ENCODE data around the gene FSCN2. TPM values are rescaled to one million over a fixed set of nuclear protein-coding genes. Genes with fewer than 3 reads are reported as not detected.

FSCN2 gene
- total RNA-seq, 1 donor from 2014 or later, result 0.66 TPM

- no peak for DNase-seq (ENCODE audit: low read depth, low spot score)
These were observed 28.1 kb downstream of the FSCN2 start for GRCh38 chr17:81556175-81556691.

- no peak for DNase-seq (ENCODE audit: low read depth, low spot score)
These were observed 28.7 kb downstream of the FSCN2 start for GRCh38 chr17:81556863-81557262.

GRCh38 chr17:81557276-81558114 lies 29.3 kb downstream of the FSCN2 start:
- DNase-seq (ENCODE audit: low read depth, low spot score), result no peak

- no peak for DNase-seq (ENCODE audit: low read depth, low spot score)
These were observed 29.9 kb downstream of the FSCN2 start for GRCh38 chr17:81558115-81558468.

- DNase-seq (ENCODE audit: low read depth, low spot score), result no peak
These were observed 31.0 kb downstream of the FSCN2 start for GRCh38 chr17:81558941-81559806.

- no peak for DNase-seq (ENCODE audit: low read depth, low spot score)
These were observed 33.3 kb downstream of the FSCN2 start for GRCh38 chr17:81561494-81561885.

DNA sequence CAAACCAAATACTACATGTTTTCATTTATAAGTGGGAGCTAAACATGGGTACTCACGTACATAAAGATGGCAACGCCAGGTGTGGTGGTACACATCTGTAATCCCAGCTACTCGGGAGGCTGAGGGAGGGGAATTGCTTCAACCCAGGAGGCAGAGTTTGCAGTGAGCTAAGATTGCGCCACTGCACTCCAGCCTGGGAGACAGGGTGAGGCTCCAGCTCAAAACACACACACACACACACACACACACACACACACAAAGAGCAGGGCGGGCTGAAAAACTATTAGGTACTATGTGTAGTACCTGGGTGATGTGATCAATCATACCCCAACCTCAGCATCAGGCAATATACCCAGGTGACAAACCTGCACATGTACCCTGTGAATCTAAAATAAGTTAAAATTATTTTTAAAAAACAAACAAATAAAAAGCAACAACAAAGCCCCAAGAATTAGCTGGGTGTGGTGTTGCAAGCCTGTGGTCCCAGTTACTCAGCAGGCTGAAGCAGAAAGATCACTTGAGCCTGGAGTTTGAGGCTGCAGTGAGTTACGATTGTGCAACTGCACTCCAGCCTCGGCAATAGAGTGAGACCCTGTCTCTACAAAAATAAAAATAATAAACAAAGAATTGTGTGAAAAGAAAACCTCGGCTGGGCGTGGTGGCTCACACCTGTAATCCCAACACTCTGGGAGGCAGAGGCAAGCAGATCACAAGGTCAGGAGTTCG lies 35.8 kb downstream of the FSCN2 start:
- no peak for DNase-seq (ENCODE audit: low read depth, low spot score)

DNA sequence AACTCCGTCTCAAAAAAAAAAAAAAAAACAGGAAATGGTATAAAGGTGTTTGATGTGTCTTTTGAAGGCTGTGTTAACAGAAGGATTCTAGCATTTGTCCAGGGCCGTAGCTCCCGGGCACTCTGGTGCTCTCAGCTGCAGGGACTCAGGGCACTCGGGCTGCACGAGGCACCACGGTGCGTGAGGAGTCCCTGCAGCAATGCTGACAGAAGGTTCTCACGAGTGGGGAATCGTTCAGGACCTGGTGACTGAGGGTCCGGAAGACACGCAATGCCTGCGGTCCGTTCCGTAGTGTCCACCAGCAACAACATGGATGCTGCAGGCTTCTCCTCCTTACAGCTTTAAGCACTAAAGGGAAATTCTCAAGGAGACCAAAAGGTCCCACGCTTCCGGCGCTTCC lies 36.6 kb downstream of the FSCN2 start:
- DNase-seq (ENCODE audit: low read depth, low spot score), result no peak

DNA sequence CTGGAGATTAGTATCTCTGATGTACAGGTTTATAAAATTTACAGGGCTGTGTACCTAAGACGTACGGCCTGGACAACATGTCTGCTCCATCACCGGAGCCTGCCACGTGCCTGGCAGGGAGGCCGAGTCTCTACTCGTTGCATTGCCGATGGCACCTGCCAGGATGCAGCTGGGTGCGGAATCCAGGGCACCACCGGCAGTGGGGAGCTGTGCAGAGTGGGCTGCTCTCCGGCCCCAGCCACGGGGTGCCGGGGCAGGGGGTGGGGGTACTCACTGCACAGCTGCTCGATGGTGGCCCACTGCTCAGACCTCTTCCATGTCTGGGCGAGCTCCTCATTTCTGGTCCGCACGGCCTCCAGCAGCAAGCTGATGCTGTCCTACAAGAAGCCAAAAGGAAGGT lies 37.1 kb downstream of the FSCN2 start:
- no peak for DNase-seq (ENCODE audit: low read depth, low spot score)

DNA sequence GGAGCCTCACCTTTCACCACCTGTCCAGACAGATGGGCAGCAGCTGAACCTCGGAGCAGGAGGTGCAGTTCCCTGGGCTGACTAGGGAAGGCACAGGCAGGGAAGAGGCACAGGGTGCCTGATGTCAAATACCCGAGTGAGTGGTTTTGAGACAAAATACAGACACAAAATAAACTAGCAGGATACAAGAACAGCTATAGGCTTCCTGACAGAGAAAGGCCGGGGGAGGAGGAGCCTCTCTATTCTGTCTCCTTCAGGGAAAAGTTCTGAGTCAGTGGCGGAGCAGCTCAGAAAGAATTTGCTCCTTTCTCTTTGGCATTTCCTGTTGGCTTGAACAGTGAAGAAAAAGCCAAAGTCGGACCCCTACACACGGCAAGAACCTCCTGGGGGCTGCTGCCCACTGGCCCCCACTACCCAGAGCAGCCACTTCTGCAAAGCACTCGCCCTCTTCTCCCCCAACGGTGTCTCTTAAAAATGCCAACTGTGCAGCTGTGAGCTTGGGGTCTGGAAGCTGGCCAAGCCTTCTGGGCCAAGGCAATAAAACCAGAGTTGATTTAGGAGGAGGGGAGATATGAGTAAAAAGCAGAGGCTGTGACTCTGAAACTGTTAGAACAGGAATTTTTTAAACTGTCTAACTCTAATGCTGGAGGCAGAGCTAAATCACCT lies 38.4 kb downstream of the FSCN2 start:
- peak; percentile 92 for DNase-seq (ENCODE audit: low read depth, low spot score)

DNA sequence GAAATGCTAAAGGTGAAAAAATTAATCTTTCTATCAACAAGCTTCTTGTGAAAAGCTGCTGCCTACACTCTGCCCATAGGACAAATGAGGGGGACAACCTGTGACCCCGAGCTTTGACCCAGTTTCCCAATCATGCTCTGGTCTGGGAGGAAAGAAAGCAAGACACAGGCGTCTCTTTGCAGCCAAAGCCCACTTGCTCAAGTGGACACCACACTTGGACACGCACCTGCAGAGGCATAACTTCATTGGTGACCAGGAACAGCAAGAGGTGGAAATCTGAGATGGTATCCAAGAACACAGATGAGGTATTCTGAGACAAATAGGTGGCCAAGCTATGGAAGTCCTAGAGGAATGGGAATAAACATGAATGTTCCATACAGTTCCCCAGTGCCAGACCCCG lies 39.0 kb downstream of the FSCN2 start:
- no peak for DNase-seq (ENCODE audit: low read depth, low spot score)

DNA sequence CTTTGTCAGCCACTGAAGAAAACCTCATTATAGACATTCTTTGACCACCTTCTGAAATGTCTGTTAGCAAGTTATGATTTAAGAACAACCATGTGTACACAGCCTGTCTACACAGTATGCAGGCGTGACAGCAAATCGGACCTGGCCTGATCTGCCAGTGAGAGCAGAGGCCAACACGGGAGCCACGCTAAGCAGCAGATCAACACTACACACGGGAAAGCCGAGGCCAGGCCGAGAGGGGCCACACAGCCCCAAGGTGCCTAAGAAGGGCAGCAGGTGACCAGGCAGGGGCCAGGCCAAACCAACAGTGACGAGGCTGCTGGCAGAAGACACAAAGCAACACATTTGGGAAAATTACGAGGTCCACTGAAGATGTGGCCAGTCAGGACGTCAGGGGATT lies 40.2 kb downstream of the FSCN2 start:
- no peak for DNase-seq (ENCODE audit: low read depth, low spot score)

DNA sequence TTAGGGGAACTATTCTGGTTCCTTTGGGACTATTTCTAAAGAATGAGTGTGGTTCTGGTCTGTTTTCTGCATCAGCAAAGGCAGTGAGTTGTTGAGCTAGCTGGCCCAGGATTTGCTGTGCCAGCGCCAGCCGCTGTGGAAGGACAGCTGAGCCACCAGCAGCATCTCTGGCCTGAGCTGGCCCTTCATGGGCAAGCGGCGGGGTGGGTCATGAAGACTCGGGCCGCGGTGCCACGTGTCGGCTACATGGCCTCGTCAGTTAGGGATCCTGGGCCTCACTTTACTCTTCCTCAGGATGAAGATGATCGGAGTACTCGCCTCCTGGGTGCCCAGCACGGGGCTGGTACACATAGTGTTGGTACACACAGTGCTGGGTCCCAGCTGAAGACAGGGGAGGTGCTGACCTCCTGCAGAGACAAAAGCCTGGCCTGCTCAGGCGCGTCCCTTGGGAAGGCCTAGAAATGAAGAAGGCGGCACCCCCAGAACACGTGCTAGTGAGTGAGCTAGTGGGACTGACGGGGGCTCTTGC lies 41.9 kb downstream of the FSCN2 start:
- DNase-seq (ENCODE audit: low read depth, low spot score), result no peak

- DNase-seq (ENCODE audit: low read depth, low spot score), result no peak
These were observed 42.8 kb downstream of the FSCN2 start for GRCh38 chr17:81570964-81571363.

- no peak for DNase-seq (ENCODE audit: low read depth, low spot score)
These were observed 44.5 kb downstream of the FSCN2 start for GRCh38 chr17:81572563-81573168.

- DNase-seq (ENCODE audit: low read depth, low spot score), result no peak
These were observed 45.8 kb downstream of the FSCN2 start for GRCh38 chr17:81573794-81574642.

DNA sequence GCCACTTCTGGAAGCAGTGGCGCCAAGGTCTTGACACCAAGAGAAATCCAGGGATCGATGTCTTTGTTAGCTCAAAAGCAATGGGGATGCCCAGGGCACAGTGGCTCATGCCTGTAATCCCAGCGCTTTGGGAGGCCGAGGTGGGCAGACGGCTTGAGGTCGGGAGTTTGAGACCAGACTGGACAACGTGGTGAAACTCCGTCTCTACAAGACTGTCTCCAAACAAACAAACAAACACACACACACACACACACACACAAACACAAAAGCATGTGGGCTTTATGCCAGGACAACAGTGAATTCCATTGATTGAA lies 46.4 kb downstream of the FSCN2 start:
- DNase-seq (ENCODE audit: low read depth, low spot score), result no peak

GRCh38 chr17:81575836-81576235 lies 47.7 kb downstream of the FSCN2 start:
- no peak for DNase-seq (ENCODE audit: low read depth, low spot score)

GRCh38 chr17:81576621-81577277 lies 48.6 kb downstream of the FSCN2 start:
- DNase-seq (ENCODE audit: low read depth, low spot score), result no peak

Data from pulmonary artery endothelial cell (primary cell).